SK-N-SH treated with all-trans-retinoic acid at 6 μM for 48 hours (cell line): Measurements from ENCODE around the gene FAM120A.

Source experiments
- ATAC-seq: fragments of 200-7000 bp; cut with Tn5 transposase; 3 replicates; pipeline ENCODE4 v1.9.1; 2020; ENCODE audit warnings: mild to moderate bottlenecking, moderate library complexity
- ARNTL ChIP-seq: fragments of 450-650 bp; formaldehyde crosslinking; IDR thresholded peaks from 2 replicates; pipeline ENCODE4 v1.5.0; 2020; ENCODE audit warnings: low read depth, mild to moderate bottlenecking, moderate library complexity, borderline replicate concordance
- BACH2 ChIP-seq: fragments of 250-450 bp; sonication (Bioruptor Pico); IDR thresholded peaks from 2 replicates; pipeline ENCODE4 v1.9.0; 2021; ENCODE audit warnings: mild to moderate bottlenecking, borderline replicate concordance
- CSDC2 ChIP-seq: fragments of 250-450 bp; sonication (Bioruptor Pico); IDR thresholded peaks from 2 replicates; pipeline ENCODE4 v1.5.0; 2020; ENCODE audit warnings: mild to moderate bottlenecking, moderate library complexity
- ESRRG ChIP-seq: fragments of 250-450 bp; sonication (Bioruptor Pico); IDR thresholded peaks from 2 replicates; pipeline ENCODE4 v1.6.1; 2021; ENCODE audit warnings: mild to moderate bottlenecking
- GLIS3 ChIP-seq: fragments of 250-450 bp; sonication (Bioruptor Pico); IDR thresholded peaks from 2 replicates; pipeline ENCODE4 v1.5.0; 2020; ENCODE audit warnings: mild to moderate bottlenecking, moderate library complexity
- ISL1 ChIP-seq: fragments of 250-450 bp; sonication (Bioruptor Pico); IDR thresholded peaks from 2 replicates; pipeline ENCODE4 v2.1.2; 2022; ENCODE audit warnings: mild to moderate bottlenecking, moderate library complexity
- OSR1 ChIP-seq: fragments of 250-450 bp; sonication (Bioruptor Pico); IDR thresholded peaks from 2 replicates; pipeline ENCODE4 v1.8.0; 2022; ENCODE audit warnings: moderate library complexity, mild to moderate bottlenecking, inconsistent platforms
- PATZ1 ChIP-seq: fragments of 250-450 bp; sonication (Bioruptor Pico); IDR thresholded peaks from 2 replicates; pipeline ENCODE4 v1.8.0; 2020; ENCODE audit warnings: mild to moderate bottlenecking, moderate library complexity, borderline replicate concordance
- POU6F1 ChIP-seq: fragments of 250-450 bp; sonication (Bioruptor Pico); IDR thresholded peaks from 2 replicates; pipeline ENCODE4 v1.8.0; 2021; ENCODE audit warnings: low read depth, mild to moderate bottlenecking, moderate library complexity, borderline replicate concordance
- PPARA ChIP-seq: fragments of 250-450 bp; sonication (Bioruptor Pico); IDR thresholded peaks from 2 replicates; pipeline ENCODE4 v1.5.0; 2020; ENCODE audit warnings: mild to moderate bottlenecking, borderline replicate concordance
- RARB ChIP-seq: fragments of 250-450 bp; sonication (Bioruptor Pico); IDR thresholded peaks from 2 replicates; pipeline ENCODE4 v1.8.0; 2021; ENCODE audit warnings: mild to moderate bottlenecking, moderate library complexity
- SNAI2 ChIP-seq: fragments of 250-450 bp; sonication (Bioruptor Pico); IDR thresholded peaks from 2 replicates; pipeline ENCODE4 v1.5.0; 2020; ENCODE audit warnings: mild to moderate bottlenecking, moderate library complexity
- TCF4 ChIP-seq: fragments of 250-450 bp; sonication (Bioruptor Pico); IDR thresholded peaks from 2 replicates; pipeline ENCODE4 v1.8.0; 2021; ENCODE audit warnings: mild to moderate bottlenecking, moderate library complexity, borderline replicate concordance
- TOX ChIP-seq: fragments of 250-450 bp; sonication (Bioruptor Pico); IDR thresholded peaks from 2 replicates; pipeline ENCODE4 v1.8.0; 2021; ENCODE audit warnings: mild to moderate bottlenecking, moderate library complexity, borderline replicate concordance
- TSHZ2 ChIP-seq: fragments of 250-450 bp; sonication (Bioruptor Pico); IDR thresholded peaks from 2 replicates; pipeline ENCODE4 v1.5.0; 2020; ENCODE audit warnings: mild to moderate bottlenecking, moderate library complexity
- ZC3H10 ChIP-seq: fragments of 250-450 bp; sonication (Bioruptor Pico); IDR thresholded peaks from 2 replicates; pipeline ENCODE4 v1.5.1; 2021; ENCODE audit warnings: mild to moderate bottlenecking, moderate library complexity
- ZFP3 ChIP-seq: fragments of 250-450 bp; sonication (Bioruptor Pico); IDR thresholded peaks from 2 replicates; pipeline ENCODE4 v1.5.0; 2020; ENCODE audit warnings: mild to moderate bottlenecking, moderate library complexity
- ZNF565 ChIP-seq: fragments of 450-650 bp; formaldehyde crosslinking; conservative IDR thresholded peaks from 2 replicates; pipeline ENCODE4 v1.5.0; 2020; ENCODE audit warnings: low read depth, mild to moderate bottlenecking, moderate library complexity
- ZNF70 ChIP-seq: fragments of 450-650 bp; formaldehyde crosslinking; IDR thresholded peaks from 2 replicates; pipeline ENCODE4 v1.5.0; 2020; ENCODE audit warnings: mild to moderate bottlenecking, moderate library complexity
- ZNF8 ChIP-seq: fragments of 450-650 bp; formaldehyde crosslinking; IDR thresholded peaks from 2 replicates; pipeline ENCODE4 v1.5.0; 2020; ENCODE audit warnings: mild to moderate bottlenecking, moderate library complexity

Gene FAM120A

GRCh38 chr9:93450945-93451815 is at the start of gene FAM120A:
TSS of gene FAM120A (plus strand) at chr9:93451685. CDS start at chr9:93451916, 231 bp downstream.
- TF ChIP-seq POU6F1 (CRISPR knock-in tag): no peak
- peak; percentile 70 for ATAC-seq

GRCh38 chr9:93406371-93406770 is 45.1 kb upstream of the FAM120A start:
- TF ChIP-seq BACH2 (CRISPR knock-in tag) (no peak), TOX (CRISPR knock-in tag) (no peak), ZFP3 (CRISPR knock-in tag) (no peak), SNAI2 (no peak), TCF4 (no peak), ZNF8 (CRISPR knock-in tag) (no peak)
- TF ChIP-seq, all 23 proteins: peak for 0

GRCh38 chr9:93413530-93413929 is 38.0 kb upstream of the FAM120A start:
- no peak for TF ChIP-seq PATZ1 (CRISPR knock-in tag)
- no peak for TF ChIP-seq PPARA
- TF ChIP-seq SNAI2: no peak
- TF ChIP-seq CSDC2 (CRISPR knock-in tag): no peak
- TF ChIP-seq TCF4: no peak
- no peak for TF ChIP-seq ISL1
- no peak for TF ChIP-seq TSHZ2 (CRISPR knock-in tag)
- TF ChIP-seq ZNF565 (CRISPR knock-in tag): no peak
- TF ChIP-seq ARNTL (CRISPR knock-in tag): no peak
- TF ChIP-seq OSR1 (CRISPR knock-in tag): no peak
- TF ChIP-seq RARB (CRISPR knock-in tag): no peak
- no peak for TF ChIP-seq ZFP3 (CRISPR knock-in tag)
- no peak for TF ChIP-seq ZC3H10 (CRISPR knock-in tag)
- no peak for TF ChIP-seq POU6F1 (CRISPR knock-in tag)
- TF ChIP-seq ESRRG (CRISPR knock-in tag): no peak
- no peak for TF ChIP-seq ZNF70
- no peak for ATAC-seq

More at GRCh38 chr9:93406371-93406770, 45.1 kb upstream of the FAM120A start:
- ATAC-seq: no peak

GRCh38 chr9:93415176-93415690 is 36.3 kb upstream of the FAM120A start:
- TF ChIP-seq GLIS3: no peak
- no peak for TF ChIP-seq CSDC2 (CRISPR knock-in tag)
- no peak for TF ChIP-seq ESRRG (CRISPR knock-in tag)
- no peak for TF ChIP-seq ZNF565 (CRISPR knock-in tag)
- TF ChIP-seq TCF4: no peak
- TF ChIP-seq TSHZ2 (CRISPR knock-in tag): no peak
- no peak for ATAC-seq
